Measurements from ENCODE around the gene KNSTRN.

Gene KNSTRN

GRCh38 chr15:40405501-40406381 lies 23.2 kb downstream of the KNSTRN start, which contains the start of gene IVD:
Gene IVD (plus strand): TSS chr15:40405795. CDS start chr15:40405828, 33 bp downstream.
- peak; percentile 54 for DNase-seq

DNA sequence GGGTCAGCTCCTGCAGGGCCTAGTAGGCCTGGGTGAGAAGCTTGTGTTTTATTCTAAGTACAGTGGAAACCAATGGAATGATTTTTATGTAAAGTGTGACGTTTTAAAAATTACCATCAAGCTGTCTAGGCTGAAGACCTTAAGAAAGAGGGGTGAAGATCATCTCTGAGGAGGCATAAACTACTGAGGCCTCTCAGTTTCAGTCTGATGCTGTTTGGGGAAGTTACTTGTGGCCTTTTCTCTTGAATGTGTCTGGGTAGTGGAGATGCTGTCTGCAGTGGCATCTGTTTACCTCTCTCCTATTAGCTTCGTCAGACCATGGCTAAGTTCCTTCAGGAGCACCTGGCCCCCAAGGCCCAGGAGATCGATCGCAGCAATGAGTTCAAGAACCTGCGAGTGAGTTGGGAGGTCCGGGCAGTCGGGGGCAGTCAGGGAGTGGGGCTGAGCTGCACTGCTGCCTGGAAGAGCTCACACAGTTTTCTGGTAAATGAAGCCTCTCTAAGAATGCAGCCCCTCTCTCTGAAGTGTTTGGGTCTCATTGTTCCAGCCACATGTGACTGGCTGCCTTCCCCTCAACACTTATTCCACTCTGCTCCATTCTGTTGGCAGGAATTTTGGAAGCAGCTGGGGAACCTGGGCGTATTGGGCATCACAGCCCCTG lies 24.9 kb downstream of the KNSTRN start:
- no peak for DNase-seq

GRCh38 chr15:40409366-40409765 lies 26.8 kb downstream of the KNSTRN start:
- DNase-seq: no peak

DNA sequence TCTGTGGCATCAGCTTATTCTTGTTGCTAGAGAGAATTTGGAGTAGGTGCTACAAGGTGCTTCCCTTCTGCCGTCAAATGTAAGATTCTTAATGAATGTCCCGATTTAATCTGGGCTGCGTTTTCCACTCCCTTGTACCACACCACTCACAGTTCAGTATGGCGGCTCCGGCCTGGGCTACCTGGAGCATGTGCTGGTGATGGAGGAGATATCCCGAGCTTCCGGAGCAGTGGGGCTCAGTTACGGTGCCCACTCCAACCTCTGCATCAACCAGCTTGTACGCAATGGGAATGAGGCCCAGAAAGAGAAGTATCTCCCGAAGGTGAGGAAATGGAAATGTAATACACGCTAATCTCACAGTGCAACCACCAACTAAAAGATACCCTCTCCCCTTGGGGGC lies 28.0 kb downstream of the KNSTRN start:
- no peak for DNase-seq

DNA sequence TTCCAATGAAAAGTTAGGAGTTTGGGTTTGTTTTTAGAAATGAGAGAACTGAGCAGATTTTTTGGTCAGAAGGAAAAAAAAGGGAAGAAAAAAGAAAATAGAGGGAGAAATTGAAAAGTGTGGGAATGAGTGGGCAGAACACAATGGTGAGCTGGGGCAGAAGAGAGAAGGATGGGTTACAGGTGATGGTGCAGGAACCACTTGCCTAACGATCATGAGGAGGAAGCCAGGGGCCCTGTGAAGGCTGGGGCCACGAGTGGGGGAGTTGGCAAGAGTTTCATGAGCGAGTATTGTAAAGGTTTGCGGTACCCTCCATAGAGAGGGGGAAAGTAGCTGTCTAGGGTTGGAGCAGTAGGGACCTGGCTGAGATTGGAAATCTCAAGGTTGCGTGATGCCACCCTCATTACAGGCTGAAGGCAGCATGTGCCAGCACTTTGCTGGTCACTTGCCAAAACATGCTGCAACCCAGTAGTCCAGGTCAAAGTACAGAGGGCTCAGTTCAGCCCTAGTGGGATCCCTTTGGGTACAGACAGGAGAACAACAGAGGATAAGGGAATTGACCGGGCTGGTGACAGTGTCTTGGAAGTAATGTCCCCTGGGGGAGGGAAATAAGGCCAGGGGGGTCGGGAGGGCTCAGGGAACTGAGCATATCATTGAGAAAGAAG lies 29.7 kb downstream of the KNSTRN start:
- DNase-seq: no peak

DNA sequence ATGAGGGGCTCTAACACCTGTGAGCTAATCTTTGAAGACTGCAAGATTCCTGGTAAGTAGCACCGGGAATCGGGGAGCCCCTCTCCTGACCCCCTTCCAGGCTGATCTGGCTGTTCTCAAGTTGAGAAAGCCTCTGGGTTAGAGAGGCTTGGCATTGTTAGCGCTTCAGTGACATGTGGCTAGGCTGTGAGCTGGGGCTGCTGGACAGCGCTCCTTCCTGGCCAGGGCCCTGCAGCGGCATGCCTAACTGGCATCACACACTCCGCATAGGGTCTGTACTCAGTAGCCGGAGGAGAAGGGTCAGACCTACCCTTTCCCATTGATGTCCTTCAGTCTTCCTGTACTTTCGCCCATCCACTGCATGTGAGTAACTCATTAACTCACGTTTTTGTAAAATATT lies 30.5 kb downstream of the KNSTRN start:
- DNase-seq: no peak

- no peak for DNase-seq
Observed at GRCh38 chr15:40414816-40415215, 32.3 kb downstream of the KNSTRN start.

- DNase-seq: no peak
Observed at GRCh38 chr15:40415226-40415625, 32.7 kb downstream of the KNSTRN start.

GRCh38 chr15:40416056-40416455 lies 33.5 kb downstream of the KNSTRN start:
- DNase-seq: no peak

GRCh38 chr15:40418126-40418525 lies 35.6 kb downstream of the KNSTRN start:
- DNase-seq: no peak

- no peak for DNase-seq
Observed at GRCh38 chr15:40420071-40420713, 37.7 kb downstream of the KNSTRN start.

- no peak for DNase-seq
Observed at GRCh38 chr15:40420793-40421192, 38.3 kb downstream of the KNSTRN start.

GRCh38 chr15:40421246-40422157 lies 39.0 kb downstream of the KNSTRN start:
- no peak for DNase-seq

GRCh38 chr15:40424483-40425115 lies 42.1 kb downstream of the KNSTRN start:
- no peak for DNase-seq

GRCh38 chr15:40425681-40426080 lies 43.2 kb downstream of the KNSTRN start:
- no peak for DNase-seq

DNA sequence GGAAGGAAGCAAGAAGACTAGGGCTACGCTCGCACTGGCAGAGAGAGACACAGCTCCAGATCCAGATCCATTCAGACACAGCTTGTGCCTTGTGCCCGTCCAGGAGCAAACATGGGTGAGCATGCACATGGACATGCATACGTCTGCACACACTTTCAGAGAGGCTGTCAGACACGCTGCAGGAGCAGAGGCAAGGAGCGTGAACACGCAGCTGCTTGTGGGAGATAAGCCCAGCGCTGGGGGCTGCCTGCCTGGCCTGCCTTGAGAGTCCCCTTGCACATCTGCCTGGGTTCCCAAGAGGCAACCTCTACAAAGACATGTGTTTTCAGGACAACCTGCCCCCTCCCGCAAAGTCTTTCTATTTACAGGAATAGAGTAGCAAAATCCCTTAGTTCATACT lies 44.7 kb downstream of the KNSTRN start:
- DNase-seq: no peak

DNA sequence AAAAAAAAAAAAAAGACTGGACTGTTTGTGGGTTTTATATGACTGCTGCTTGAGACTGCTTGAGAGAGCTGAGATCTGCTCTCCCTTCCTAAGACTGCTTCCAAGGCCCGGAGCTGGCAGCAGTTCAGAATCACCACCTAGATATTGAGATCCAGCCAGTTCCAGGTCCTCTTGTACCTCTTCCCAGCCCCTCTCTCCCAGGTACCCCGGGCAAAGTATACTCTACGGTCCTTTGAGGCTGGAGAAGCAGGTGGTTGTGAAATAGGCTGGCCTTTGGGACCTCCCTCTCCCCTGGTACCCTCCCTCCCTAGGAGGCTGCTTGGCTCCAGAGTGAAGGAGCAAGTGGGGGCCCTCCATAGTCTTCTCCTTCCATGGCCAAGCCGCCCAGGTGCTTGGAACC lies 45.7 kb downstream of the KNSTRN start:
- DNase-seq: no peak

GRCh38 chr15:40429068-40429710 lies 46.7 kb downstream of the KNSTRN start:
- no peak for DNase-seq

DNA sequence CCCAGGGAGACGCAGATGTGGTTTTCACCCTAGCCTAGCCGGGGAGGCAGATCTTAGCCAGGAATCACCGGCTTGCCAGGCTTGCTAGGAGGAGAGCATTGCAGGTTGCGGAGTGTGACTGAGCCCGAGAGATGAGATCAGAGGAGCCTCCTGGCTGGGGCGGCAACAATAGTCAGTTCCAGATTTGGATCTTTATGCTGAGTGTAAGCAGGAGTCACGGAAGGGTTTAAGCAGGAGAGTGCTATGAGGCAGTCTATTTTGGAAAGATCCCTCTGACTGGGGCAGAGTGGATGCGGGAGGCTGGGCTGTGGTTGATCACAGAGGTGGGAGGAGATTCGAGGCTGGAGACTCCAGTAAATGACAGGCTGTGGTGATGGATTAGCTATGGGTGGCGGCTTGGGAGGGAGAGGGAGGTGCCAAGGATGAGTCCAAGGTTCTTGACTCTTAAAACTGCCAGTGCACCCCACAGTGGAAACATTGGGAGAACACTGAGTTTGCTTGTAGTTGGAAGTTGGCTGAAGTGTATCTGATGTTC lies 47.8 kb downstream of the KNSTRN start:
- no peak for DNase-seq

DNA sequence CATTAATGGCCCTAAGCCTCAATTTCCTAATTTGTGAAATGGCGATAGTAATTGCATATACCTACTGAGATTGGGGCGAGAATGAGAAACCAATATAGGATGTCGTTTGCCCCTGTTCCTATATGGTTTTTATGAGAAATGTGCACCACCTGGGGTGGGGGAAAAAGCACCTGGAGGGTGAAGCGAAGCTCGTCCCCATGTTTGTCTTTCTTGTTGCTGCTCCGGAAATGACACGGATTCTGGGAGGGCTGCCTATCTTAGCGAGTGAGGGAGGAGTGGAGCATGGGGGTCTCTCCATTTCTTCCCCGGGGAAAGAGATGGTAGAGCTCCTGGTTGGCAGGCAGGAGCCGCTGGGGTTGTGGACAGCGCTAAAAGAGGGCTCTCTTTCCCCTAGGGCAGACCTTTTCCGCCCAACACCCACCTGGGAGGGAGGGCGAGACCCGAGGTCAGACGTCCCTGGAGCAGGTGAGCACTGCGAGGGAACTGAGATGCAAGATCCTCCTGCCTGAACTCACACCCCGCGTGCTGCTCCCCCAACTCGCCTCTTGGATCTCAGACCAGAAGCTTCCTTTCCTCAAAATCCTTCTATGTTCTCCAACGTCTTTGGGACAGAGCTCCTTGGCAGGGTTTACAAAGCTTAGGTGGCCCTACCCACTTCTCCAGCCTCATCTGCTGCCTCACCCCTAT lies 52.6 kb downstream of the KNSTRN start:
- no peak for DNase-seq

Measured in NCI-H1417 treated with DMSO at 0.1 percent for 48 hours (cell line).